ENCODE data around the gene LPP. TPM values are rescaled to one million over a fixed set of nuclear protein-coding genes. Genes with fewer than 3 reads are reported as not detected.

LPP gene
- total and polyA plus RNA-seq, 9 of the 15 experiments (the other 6 are each of a cell fraction or from before 2014, with no cell fraction given): 0.07 to 0.18 TPM; not detected in 7

DNA sequence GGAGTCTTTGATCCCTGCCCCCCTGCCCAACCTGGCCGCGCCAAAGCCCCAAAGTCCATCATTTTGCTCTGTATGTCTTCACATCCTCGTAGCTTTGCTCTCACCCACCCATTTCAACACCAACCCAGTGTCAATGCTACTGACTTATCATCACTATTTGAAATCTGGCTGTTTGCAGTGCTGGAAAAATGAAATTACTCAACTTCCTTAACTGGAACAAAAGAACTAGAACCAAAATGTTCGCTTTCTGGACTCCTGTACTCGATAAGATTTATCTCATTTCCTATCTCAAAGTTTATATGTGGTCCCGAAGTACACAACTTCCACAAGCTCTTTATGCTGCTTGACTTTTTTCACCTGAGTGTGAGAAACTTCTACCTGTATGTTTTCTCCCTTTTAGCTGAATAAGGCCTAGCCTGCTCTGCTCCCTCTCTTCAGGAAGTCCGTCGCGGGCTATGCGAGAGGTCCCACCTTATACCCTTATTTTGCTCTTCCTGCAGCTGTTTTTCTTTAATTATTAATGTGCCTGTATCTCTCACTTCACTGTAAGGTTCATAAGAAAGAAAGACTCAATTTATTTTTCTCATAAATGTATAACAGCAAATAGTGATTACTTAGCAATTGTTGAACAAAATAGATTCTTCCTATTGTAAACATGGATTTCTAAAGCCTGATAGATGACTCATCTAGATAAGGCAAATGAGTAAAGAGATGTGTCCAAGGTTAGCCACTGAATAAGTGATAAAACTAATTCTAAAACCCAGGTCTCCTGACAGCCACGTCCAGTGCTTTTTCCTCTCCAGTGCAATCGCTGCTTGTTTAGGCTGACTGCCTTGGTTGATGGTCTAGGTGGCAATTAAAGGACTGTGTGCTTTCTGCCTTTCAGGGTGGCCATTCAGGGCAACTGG is 553.7 kb downstream of the LPP start:
- BruUV-seq (replicated peaks): no TSS peak
- Histone ChIP-seq H4K20me1 (replicated peaks; ENCODE audit: control insufficient read depth, insufficient read depth, low read length) (no peaks in the 10 kb centered on the region), H3K9me1 (ENCODE audit: control insufficient read depth, insufficient read depth, low read length) (no peaks in the 10 kb centered on the region), H3K27me3 (ENCODE audit: control insufficient read depth in 2 of 2, insufficient read depth in 2 of 2, low read length in 2 of 2) (no peaks in the 10 kb centered on the region), H3K4me2 (ENCODE audit: insufficient read depth, low read length) (no peak overlapping the region), H3K9me3 (replicated peaks; ENCODE audit: control insufficient read depth, insufficient read depth, low read depth, low read length) (no peaks in the 10 kb centered on the region), H3K4me3 (no peak overlapping the region), H3K79me2 (ENCODE audit: control insufficient read depth, insufficient read depth, low read length) (no peaks in the 10 kb centered on the region), H3K36me3 (ENCODE audit: control insufficient read depth, insufficient read depth, low read length) (no peaks in the 10 kb centered on the region), H2AFZ (ENCODE audit: low read depth, low read length) (no peak overlapping the region), H3K4me1 (replicated peaks in 1 of 2; ENCODE audit: control insufficient read depth in 2 of 2, insufficient read depth in 2 of 2, low read length in 2 of 2) (no peaks in the 10 kb centered on the region), H3K9ac (ENCODE audit: insufficient read depth in 1 of 2, low read depth in 2 of 2, low read length in 2 of 2) (no peak overlapping the region), H3K27ac (ENCODE audit: extremely low read depth, low read depth, low read length) (no peak overlapping the region)
- DNase-seq (ENCODE audit: extremely low read depth in 1 of 4, low spot score in 3 of 4) (no peak), FAIRE-seq (no peak), ATAC-seq (no peak)
- 2% methylated on average over 12 of the region's 12 CpGs for WGBS (ENCODE audit: insufficient coverage, low coverage, missing lambda C conversion rate)
- intact Hi-C loops (cut with micrococcal nuclease) (no loop called here), in situ Hi-C loops (cut with MboI) (no loop called here)
- ChIA-PET CTCF (ENCODE audit: low intra/inter-chr PET ratio) (no interaction called here), POLR2A (no interaction called here)
- TF ChIP-seq CCNT2 (IDR thresholded peaks at IDR 0.05; ENCODE audit: borderline replicate concordance, extremely low read depth, insufficient read length, low read depth, low read length): no peak
- TF ChIP-seq PTBP1 (IDR thresholded peaks at IDR 0.05; ENCODE audit: low read depth, low read length): no peak
- TF ChIP-seq RFX5 (IDR thresholded peaks at IDR 0.05; ENCODE audit: low read depth, low read length): no peak
- no peak for TF ChIP-seq POLR2AphosphoS2 (IDR thresholded peaks at IDR 0.05; ENCODE audit: low read length)
- no peak for TF ChIP-seq ZNF79 (CRISPR knock-in tag; IDR thresholded peaks at IDR 0.05; ENCODE audit: low read depth)
- TF ChIP-seq EP400 (IDR thresholded peaks at IDR 0.05): no peak
- no peak for TF ChIP-seq POLR2B (IDR thresholded peaks at IDR 0.05; ENCODE audit: low read depth, partially characterized antibody)
- TF ChIP-seq XRCC4 (IDR thresholded peaks at IDR 0.05; ENCODE audit: extremely low read depth, insufficient read depth, insufficient read length): no peak
- TF ChIP-seq ZFP1 (CRISPR knock-in tag; IDR thresholded peaks at IDR 0.05): no peak
- no peak for TF ChIP-seq GABPB1 (CRISPR knock-in tag; IDR thresholded peaks at IDR 0.05)
- TF ChIP-seq, protein P1, sequence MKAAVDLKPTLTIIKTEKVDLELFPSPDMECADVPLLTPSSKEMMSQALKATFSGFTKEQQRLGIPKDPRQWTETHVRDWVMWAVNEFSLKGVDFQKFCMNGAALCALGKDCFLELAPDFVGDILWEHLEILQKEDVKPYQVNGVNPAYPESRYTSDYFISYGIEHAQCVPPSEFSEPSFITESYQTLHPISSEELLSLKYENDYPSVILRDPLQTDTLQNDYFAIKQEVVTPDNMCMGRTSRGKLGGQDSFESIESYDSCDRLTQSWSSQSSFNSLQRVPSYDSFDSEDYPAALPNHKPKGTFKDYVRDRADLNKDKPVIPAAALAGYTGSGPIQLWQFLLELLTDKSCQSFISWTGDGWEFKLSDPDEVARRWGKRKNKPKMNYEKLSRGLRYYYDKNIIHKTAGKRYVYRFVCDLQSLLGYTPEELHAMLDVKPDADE (conservative IDR thresholded peaks at IDR 0.05; ENCODE audit: control insufficient read depth, low read depth, low read length): no peak
- no peak for TF ChIP-seq TAF7 (tag; IDR thresholded peaks at IDR 0.05)

Measured in K562 (cell line).